GM12864 (cell line): Measurements from ENCODE around the gene HEG1.

Source experiments
- DNase-seq: peaks from one replicate; pipeline ENCODE4 v3.0.0-alpha.2; 2011; ENCODE audit warnings: low read depth
- H3K4me3 ChIP-seq: 2 replicates; pipeline ENCODE4 v1.5.1; 2011; ENCODE audit warnings: mild to moderate bottlenecking, low read depth, low read length, control low read depth
- TF ChIP-seq, protein P1 (sequence below): IDR thresholded peaks from 2 replicates; pipeline ENCODE4 v1.5.1; 2011; ENCODE audit warnings: low read depth, mild to moderate bottlenecking, moderate library complexity, low read length, control low read depth, inconsistent platforms; ENCODE audit errors: missing control alignments

The HEG1 gene

DNA sequence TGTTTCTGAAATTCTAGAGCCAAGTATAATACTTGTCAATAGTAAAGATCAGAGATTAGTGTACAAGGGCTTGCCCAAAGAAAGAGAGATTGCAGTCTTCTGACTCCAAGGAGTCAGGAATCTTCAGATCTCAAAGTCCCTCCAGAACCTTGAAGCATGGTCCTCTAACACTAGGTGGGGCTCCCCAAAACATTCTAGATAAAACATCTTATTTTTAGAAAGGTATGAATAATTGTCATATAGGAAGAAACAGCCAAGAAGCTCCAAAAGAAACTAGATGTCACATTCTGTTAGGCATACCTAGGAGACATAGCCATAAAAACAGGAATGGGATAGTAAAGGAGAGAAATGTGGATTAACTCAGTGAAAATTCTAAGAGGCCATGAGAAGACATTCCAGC, 132.0 kb downstream of the HEG1 start:
- no peak for DNase-seq
- TF ChIP-seq, protein P1, sequence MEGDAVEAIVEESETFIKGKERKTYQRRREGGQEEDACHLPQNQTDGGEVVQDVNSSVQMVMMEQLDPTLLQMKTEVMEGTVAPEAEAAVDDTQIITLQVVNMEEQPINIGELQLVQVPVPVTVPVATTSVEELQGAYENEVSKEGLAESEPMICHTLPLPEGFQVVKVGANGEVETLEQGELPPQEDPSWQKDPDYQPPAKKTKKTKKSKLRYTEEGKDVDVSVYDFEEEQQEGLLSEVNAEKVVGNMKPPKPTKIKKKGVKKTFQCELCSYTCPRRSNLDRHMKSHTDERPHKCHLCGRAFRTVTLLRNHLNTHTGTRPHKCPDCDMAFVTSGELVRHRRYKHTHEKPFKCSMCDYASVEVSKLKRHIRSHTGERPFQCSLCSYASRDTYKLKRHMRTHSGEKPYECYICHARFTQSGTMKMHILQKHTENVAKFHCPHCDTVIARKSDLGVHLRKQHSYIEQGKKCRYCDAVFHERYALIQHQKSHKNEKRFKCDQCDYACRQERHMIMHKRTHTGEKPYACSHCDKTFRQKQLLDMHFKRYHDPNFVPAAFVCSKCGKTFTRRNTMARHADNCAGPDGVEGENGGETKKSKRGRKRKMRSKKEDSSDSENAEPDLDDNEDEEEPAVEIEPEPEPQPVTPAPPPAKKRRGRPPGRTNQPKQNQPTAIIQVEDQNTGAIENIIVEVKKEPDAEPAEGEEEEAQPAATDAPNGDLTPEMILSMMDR = peak; percentile 34
- H3K4me3 ChIP-seq = no peak overlapping the region

DNA sequence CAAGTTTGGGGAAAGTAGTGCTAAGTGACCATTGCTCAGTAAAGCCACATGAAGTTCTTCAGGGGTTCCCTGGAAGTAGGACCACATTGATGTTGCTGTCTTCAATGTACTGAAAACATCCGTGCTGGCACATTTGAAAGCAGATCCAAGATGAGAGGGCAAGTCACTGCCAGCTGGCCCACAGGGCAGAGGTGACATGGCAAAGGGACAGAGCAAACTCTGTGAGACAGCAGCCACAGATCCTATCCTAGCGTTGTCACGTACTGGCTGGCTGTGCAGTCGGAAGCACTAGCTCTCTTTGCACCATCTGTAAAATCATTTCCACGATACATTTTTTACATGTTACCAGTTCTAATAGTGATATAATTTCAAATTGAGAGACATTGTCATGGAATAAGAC, 135.1 kb downstream of the HEG1 start:
- no peak for DNase-seq

DNA sequence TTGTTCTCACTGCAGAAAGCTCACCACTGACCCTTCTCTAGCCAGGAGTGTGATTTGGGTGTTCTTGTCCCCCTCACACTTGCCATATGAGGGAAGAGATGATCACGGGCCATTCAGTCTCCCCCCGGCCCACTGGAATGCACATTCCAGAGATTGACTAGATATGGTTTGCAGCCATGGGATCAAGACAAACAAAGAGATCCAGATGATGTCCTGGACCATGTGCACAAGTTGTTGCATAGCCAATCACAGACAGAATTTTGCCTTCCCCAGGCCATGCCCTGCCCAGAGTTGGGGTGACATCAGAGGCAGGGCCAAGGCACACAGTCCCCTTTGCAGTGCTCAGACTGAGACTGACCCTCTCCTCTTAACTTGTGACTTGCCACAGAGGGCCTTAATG, 136.0 kb downstream of the HEG1 start:
- no peak overlapping the region for H3K4me3 ChIP-seq
- TF ChIP-seq, protein P1 = no peak
- no peak for DNase-seq

More for the DNA sequence above, 135.1 kb downstream of the HEG1 start:
- TF ChIP-seq, protein P1 = no peak
- H3K4me3 ChIP-seq = no peak overlapping the region

DNA sequence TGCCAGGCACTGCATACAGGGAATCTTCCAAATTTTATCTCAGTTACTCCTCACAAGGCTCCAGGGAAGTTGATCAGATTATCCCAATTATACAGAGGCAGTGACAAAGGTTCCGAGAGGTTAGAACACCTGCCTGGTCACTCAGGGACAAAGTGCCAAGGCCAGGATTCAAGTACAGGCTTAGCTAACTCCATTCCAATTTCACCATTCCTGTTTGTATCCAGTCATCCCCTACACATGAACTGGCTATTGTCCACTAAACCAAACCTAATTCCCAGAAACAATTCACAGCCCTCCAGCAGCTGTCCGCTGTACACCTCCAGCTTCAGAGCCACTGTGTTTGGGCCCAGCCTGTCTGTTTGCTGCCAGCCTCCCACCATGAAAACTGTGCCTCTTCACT, 137.3 kb downstream of the HEG1 start:
- TF ChIP-seq, protein P1 = no peak
- no peak for DNase-seq
- H3K4me3 ChIP-seq = no peak overlapping the region

DNA sequence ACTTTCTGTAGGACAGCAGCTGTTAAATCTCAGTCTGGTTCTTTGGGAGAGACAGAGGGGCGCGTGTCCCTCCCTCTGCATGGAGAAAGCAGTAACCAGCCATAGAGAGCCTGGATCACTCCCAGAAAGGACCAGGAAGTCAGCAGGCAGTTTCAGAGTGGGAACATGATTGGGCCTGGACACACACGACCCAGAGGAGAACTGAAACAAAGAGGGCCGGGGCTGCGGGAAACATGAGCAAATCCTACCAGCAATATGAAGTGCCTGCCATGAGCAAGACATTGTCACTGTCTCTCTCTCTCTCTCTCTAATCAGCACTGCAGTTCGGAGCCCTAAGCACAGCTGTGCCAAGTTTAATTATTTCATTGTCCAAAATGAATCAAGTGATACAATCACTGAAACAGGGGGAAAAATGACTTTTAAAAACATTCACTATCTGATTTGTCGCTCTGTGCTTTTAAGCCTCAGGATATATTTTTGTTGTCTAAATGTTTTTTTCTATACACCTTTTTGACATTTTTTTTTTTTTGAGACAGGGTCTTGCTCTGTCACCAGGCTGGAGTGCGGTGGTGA, 138.9 kb downstream of the HEG1 start:
- no peak for DNase-seq
- no peak overlapping the region for H3K4me3 ChIP-seq
- TF ChIP-seq, protein P1 = no peak
